Kidney epithelial cell (primary cell): ENCODE data around the gene TMEM236. TPM values are rescaled to one million over a fixed set of nuclear protein-coding genes. Genes with fewer than 3 reads are reported as not detected.

Experiments used
- DNase-seq: peaks from one replicate; pipeline ENCODE4 v3.0.0-alpha.2; 2010; ENCODE audit warnings: low read depth
- H3K27me3 ChIP-seq: 2 replicates; pipeline ENCODE4 v1.6.0; 2011; ENCODE audit warnings: low read length; ENCODE audit not compliant: control insufficient read depth, insufficient read depth
- H3K36me3 ChIP-seq: 2 replicates; pipeline ENCODE4 v1.5.1; 2011; ENCODE audit warnings: low read length; ENCODE audit not compliant: control insufficient read depth, insufficient read depth
- H3K4me3 ChIP-seq: 2 replicates; pipeline ENCODE4 v1.5.1; 2011; ENCODE audit warnings: low read depth, mild to moderate bottlenecking, control low read depth, low read length
- total RNA-seq: library from RNA; depleted of rRNA; stranded (reverse); fragments of >200 nt; gene quantifications from 2 replicates; pipeline ENCODE4 v1.2.3, GENCODE V29; 2015
- TF ChIP-seq, protein P1 (sequence below): IDR thresholded peaks from 2 replicates; pipeline ENCODE4 v1.5.1; 2011; ENCODE audit warnings: mild to moderate bottlenecking, moderate library complexity, low read length, control low read depth, inconsistent platforms; ENCODE audit not compliant: insufficient read depth, poor library complexity, severe bottlenecking

TMEM236 gene
- total RNA-seq, 1 donor from 2014 or later: 0.08 TPM

DNA sequence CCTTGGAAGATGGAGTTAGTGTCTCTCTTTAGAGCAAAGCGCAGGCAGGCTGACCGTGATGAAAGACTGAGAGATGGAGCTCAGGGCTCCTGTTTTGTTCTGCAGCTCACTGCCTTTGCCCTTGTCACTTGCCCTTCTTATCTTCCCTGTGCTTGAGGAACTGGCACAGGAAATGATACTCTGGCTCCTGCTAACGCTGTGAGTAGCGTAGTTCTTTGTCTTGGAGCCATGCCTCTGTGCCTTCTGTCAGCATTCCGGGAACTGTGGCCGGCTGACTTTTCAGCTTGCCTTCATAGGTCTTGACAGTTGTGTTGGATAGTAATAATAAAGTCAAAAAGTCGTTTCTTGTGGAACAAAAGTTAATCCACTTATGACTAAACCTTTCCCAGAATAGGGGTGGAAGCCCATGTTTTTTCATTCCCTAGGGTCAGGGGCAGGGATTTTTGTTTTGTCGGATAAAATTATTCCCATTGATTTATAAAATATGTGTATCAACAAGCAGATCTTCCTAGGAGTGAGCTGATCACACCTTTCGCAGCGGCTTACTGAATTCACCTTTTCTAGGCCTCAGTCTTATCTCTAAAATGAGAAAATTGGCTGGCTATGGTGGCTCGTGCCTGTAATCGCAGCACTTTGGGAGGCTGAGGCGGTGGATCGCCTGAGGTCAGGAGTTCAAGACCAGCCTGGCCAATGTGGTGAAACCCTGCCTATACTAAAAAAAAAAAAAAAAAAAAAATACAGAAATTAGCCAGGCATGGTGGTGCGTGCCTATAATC, 16.6 kb upstream of the TMEM236 start:
- no peak for DNase-seq
- H3K36me3 ChIP-seq: no peaks in the 10 kb centered on the region
- H3K27me3 ChIP-seq: no peaks in the 10 kb centered on the region
- no peak overlapping the region for H3K4me3 ChIP-seq
- TF ChIP-seq, protein P1, sequence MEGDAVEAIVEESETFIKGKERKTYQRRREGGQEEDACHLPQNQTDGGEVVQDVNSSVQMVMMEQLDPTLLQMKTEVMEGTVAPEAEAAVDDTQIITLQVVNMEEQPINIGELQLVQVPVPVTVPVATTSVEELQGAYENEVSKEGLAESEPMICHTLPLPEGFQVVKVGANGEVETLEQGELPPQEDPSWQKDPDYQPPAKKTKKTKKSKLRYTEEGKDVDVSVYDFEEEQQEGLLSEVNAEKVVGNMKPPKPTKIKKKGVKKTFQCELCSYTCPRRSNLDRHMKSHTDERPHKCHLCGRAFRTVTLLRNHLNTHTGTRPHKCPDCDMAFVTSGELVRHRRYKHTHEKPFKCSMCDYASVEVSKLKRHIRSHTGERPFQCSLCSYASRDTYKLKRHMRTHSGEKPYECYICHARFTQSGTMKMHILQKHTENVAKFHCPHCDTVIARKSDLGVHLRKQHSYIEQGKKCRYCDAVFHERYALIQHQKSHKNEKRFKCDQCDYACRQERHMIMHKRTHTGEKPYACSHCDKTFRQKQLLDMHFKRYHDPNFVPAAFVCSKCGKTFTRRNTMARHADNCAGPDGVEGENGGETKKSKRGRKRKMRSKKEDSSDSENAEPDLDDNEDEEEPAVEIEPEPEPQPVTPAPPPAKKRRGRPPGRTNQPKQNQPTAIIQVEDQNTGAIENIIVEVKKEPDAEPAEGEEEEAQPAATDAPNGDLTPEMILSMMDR: no peak

GRCh38 chr10:17736223-17736622, 15.8 kb upstream of the TMEM236 start:
- no peak for DNase-seq
- TF ChIP-seq, protein P1: no peak
- H3K27me3 ChIP-seq: no peaks in the 10 kb centered on the region
- no peak overlapping the region for H3K4me3 ChIP-seq
- H3K36me3 ChIP-seq: no peaks in the 10 kb centered on the region

DNA sequence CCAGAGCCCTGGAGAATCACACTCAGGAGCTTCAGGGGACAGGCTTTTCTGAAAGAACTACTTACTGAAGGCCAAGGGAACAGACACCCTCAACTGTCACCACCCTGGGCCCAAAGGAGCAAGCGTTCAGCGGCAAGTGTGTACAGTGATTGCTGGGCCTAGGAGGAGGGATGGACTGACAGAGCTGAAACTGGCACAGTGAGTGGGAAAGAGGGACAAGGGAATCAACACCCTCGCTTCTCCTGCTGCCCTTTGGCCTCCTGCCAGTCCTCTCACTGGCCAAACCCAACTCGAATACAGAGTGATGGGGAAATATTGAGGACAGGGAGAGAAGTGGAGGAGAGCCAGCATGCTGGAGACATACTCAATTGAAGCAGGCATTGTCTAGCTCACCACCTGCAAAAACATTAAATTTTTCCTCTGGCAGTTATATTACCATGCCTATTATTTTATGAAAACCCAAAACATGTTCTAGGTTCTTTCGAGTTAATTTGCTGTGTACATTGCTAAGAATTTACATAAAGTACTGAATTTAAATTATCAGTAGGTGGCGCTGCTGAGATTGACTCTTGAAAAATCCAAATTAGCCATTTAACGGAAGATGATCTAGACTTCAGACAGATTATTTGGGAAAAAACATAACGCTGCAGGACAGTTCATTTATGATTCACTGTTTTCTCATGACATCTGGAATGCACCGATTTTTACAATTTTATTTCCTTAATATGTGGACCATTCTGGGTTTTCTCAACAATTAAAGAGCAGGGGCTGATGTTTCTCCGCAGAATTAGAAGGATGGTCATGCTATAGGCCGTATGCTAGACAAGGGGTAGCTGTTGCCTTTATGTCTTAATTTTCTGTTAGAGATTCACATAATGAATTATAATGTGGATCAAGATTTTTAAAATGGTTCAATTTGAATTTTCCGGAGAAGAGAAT, 14.7 kb upstream of the TMEM236 start:
- no peak overlapping the region for H3K4me3 ChIP-seq
- H3K36me3 ChIP-seq: no peaks in the 10 kb centered on the region
- TF ChIP-seq, protein P1: peak; percentile 56
- H3K27me3 ChIP-seq: no peaks in the 10 kb centered on the region
- DNase-seq: no peak

DNA sequence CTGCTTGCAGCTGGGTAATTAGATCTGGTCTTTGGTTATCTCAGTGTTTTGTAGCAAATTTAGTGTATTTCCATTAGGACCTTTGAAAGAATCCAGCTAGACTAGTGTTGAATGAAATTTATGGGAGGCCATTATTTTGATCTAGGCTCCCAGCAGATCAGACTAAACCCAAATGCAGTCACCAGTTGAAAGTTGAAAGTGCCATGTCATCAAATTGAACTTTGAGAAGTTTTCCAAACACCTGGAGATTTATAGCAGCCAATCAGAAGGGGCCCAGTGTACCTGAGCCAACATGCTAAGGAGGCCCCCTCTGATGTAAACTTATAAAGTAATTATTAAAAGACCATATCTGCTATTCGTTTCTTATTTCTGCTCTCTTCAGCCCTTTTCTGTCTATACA, 11.3 kb upstream of the TMEM236 start:
- TF ChIP-seq, protein P1: no peak
- DNase-seq: no peak
- no peaks in the 10 kb centered on the region for H3K27me3 ChIP-seq
- H3K4me3 ChIP-seq: no peak overlapping the region
- H3K36me3 ChIP-seq: no peaks in the 10 kb centered on the region

DNA sequence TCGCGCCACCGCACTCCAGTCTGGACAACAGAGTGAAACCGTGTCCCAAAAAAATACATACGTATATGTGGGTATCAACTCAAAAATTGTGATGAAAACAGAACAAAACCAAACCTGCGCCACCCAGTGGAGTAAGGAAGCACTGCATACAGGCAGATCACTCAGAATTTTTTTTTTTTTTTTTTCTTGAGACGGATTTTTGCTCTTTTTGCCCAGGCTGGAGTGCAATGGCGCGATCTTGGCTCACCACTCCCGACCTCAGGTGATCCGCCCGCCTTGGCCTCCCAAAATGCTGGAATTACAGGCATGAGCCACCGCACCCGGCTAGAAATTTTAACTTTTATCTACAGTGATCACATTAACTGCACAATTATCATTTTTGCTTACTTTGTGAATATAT, 9.1 kb upstream of the TMEM236 start:
- no peak for DNase-seq
- H3K4me3 ChIP-seq: no peak overlapping the region
- H3K27me3 ChIP-seq: no peaks in the 10 kb centered on the region
- TF ChIP-seq, protein P1: peak; percentile 83
- H3K36me3 ChIP-seq: no peaks in the 10 kb centered on the region
